ENCODE results near the gene KIF6. TPM values are rescaled to one million over a fixed set of nuclear protein-coding genes. Genes with fewer than 3 reads are reported as not detected.

Gene KIF6
- total RNA-seq, 2 donors from 2014 or later: 0.09 to 0.97 TPM

- no peaks in the 10 kb centered on the region for H3K36me3 ChIP-seq
- TF ChIP-seq CTCF (IDR thresholded peaks at IDR 0.05): no peak
- no peak for TF ChIP-seq POLR2A (IDR thresholded peaks at IDR 0.05)
- TF ChIP-seq POLR2AphosphoS5 (IDR thresholded peaks at IDR 0.05): no peak
- H3K27ac ChIP-seq: no peak within 1 kb of the TSS
- WGBS: 23% methylated on average over 28 of the region's 28 CpGs
- no peak for DNase-seq (ENCODE audit: low spot score)
- peak within 1 kb of the TSS; percentile 13 to 20 for H3K4me3 ChIP-seq
- H3K9me3 ChIP-seq: no peaks in the 10 kb centered on the region
- intact Hi-C loops (cut with DNase I): no loop called here
- peaks cover 4% of the 10 kb centered on the region for H3K4me1 ChIP-seq (replicated peaks)
- peaks cover 9% of the 10 kb centered on the region for H3K27me3 ChIP-seq (replicated peaks; ENCODE audit: insufficient read depth)
These were observed 410.9 kb downstream of the KIF6 start, which contains the start of gene KCNK17 for GRCh38 chr6:39314273-39314795. KCNK17 (minus strand) TSS chr6:39314419; CDS start chr6:39314320, 99 bp downstream.

GRCh38 chr6:39313526-39314272 is 411.5 kb downstream of the KIF6 start:
- Histone ChIP-seq H3K4me1 (replicated peaks) (peaks cover 4% of the 10 kb centered on the region), H3K9me3 (no peaks in the 10 kb centered on the region), H3K4me3 (peak overlapping the region; percentile 13 to 20), H3K36me3 (no peaks in the 10 kb centered on the region), H3K27me3 (replicated peaks; ENCODE audit: insufficient read depth) (peaks cover 9% of the 10 kb centered on the region), H3K27ac (no peak overlapping the region)
- under 1% methylated on average over 62 of the region's 80 CpGs for WGBS
- intact Hi-C loops (cut with DNase I): no loop called here
- DNase-seq (ENCODE audit: low spot score): no peak
- TF ChIP-seq POLR2AphosphoS5 (IDR thresholded peaks at IDR 0.05): no peak

DNA sequence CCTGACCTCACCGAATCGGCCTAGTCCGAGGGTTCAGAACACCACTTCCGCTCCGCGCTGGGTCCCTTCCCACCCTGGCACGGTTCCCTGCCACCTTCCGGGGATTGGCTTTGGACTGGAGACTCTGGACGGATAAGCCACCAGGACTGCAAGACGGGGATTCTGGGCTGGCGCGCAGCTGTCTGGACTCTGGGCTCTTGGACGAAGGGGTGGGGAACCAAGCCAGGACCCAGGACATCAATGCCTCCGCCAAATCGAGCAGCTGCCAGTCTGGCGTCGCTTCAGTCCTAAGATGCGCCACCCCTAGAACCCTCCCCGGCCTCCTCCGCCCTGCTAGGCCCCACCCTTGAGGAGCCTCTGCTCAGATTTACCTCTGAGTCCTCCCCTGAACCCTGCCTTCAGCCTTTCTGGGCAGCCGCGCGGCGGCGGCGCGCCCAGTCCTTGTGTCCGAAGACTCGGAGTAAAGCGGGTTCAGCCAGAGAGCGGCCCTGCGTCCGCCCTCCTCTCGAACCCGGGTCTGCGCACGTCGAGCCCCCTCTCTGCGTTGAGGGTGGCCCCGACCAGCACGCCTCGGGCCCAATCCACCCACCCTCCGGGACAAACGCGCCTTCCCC is 412.2 kb downstream of the KIF6 start:
- Histone ChIP-seq H3K9me3 (no peaks in the 10 kb centered on the region), H3K27ac (no peak overlapping the region), H3K4me1 (replicated peaks) (peaks cover 4% of the 10 kb centered on the region), H3K4me3 (peak overlapping the region; percentile 13 to 20), H3K36me3 (no peaks in the 10 kb centered on the region), H3K27me3 (replicated peaks; ENCODE audit: insufficient read depth) (peaks cover 9% of the 10 kb centered on the region)
- intact Hi-C loops (cut with DNase I): no loop called here
- no peak for TF ChIP-seq CTCF (IDR thresholded peaks at IDR 0.05)
- no peak for TF ChIP-seq POLR2A (IDR thresholded peaks at IDR 0.05)
- TF ChIP-seq POLR2AphosphoS5 (IDR thresholded peaks at IDR 0.05): no peak
- WGBS: 13% methylated on average over 45 of the region's 45 CpGs
- DNase-seq (ENCODE audit: low spot score): no peak

- H3K36me3 ChIP-seq: no peaks in the 10 kb centered on the region
- peaks cover 4% of the 10 kb centered on the region for H3K4me1 ChIP-seq (replicated peaks)
- no peak overlapping the region for H3K27ac ChIP-seq
- 74% methylated on average over 4 of the region's 4 CpGs for WGBS
- H3K9me3 ChIP-seq: no peaks in the 10 kb centered on the region
- H3K27me3 ChIP-seq (replicated peaks; ENCODE audit: insufficient read depth): peaks cover 9% of the 10 kb centered on the region
- intact Hi-C loops (cut with DNase I): no loop called here
- no peak for DNase-seq (ENCODE audit: low spot score)
- H3K4me3 ChIP-seq: no peak overlapping the region
- TF ChIP-seq POLR2A (IDR thresholded peaks at IDR 0.05) (no peak), CTCF (IDR thresholded peaks at IDR 0.05) (no peak), POLR2AphosphoS5 (IDR thresholded peaks at IDR 0.05) (no peak)
These were observed 414.7 kb downstream of the KIF6 start for GRCh38 chr6:39310542-39310941.

DNA sequence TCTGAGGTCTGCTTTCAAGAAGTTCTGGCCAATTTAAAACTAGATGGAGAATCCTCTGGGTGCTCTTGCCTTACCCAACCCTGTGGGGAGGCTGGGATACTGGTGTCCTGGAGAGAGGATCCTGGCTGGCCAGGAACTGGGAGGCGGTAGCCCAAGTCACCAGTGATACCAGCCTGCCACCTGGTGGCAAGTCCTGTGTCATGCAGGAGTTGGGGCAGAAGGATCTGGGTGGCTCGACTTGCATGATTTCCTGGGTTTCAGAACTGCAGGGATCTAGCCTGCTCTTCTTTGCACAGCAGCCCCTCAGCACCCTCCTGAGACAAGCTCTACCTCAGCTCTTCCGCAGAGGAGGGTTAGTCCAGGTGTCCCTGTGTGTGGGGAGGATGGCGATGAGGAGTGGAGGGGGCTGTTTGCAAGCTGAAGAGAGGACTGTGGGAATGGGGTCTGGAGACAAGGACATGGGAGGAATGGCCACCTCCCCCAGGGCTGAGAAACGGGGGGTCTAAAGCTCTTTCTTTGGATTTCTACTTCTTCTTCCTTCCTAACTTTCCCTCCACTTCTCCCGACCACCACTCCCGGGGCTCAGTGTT is 415.2 kb downstream of the KIF6 start:
- intact Hi-C loops (cut with DNase I): loop anchor here (10.0 kb wide), 1 partner anchor 225 kb away; no protein-coding TSS in a partner anchor
- no peak overlapping the region for H3K27ac ChIP-seq
- H3K4me1 ChIP-seq (replicated peaks): peaks cover 4% of the 10 kb centered on the region
- no peak overlapping the region for H3K4me3 ChIP-seq
- no peaks in the 10 kb centered on the region for H3K9me3 ChIP-seq
- peak; percentile 72 for DNase-seq (ENCODE audit: low spot score)
- TF ChIP-seq POLR2A (IDR thresholded peaks at IDR 0.05): no peak
- peak; percentile 64 to 92 (median 87) for TF ChIP-seq CTCF (IDR thresholded peaks at IDR 0.05)
- H3K27me3 ChIP-seq (replicated peaks; ENCODE audit: insufficient read depth): peaks cover 9% of the 10 kb centered on the region
- 44% methylated on average over 7 of the region's 7 CpGs for WGBS
- H3K36me3 ChIP-seq: no peaks in the 10 kb centered on the region
